ENCODE measurements around the gene ARNT2.
"Not testable (repeated sequence)": the region's sequence is repeated elsewhere in the genome, so short reads cannot be mapped to it uniquely, and the experiment has no call there.

Gene ARNT2

GRCh38 chr15:80633221-80633620 lies 229.0 kb downstream of the ARNT2 start:
- DNase-seq = no peak

- DNase-seq = no peak
These were observed 231.8 kb downstream of the ARNT2 start for GRCh38 chr15:80635953-80636352.

GRCh38 chr15:80636675-80637074 lies 232.5 kb downstream of the ARNT2 start:
- DNase-seq = peak in 2 of 3 donors; percentile 22 to 26

GRCh38 chr15:80637747-80638146 lies 233.6 kb downstream of the ARNT2 start:
- no peak for DNase-seq

- DNase-seq = no peak
These were observed 234.5 kb downstream of the ARNT2 start for GRCh38 chr15:80638553-80639167.

- DNase-seq = no peak
These were observed 235.0 kb downstream of the ARNT2 start for GRCh38 chr15:80639168-80639555.

- DNase-seq = peak; percentile 40 to 75 (median 61)
These were observed 236.4 kb downstream of the ARNT2 start for GRCh38 chr15:80640531-80641121.

GRCh38 chr15:80641384-80641783 lies 237.2 kb downstream of the ARNT2 start:
- DNase-seq = no peak

- peak; percentile 61 to 76 (median 63) for DNase-seq
These were observed 239.3 kb downstream of the ARNT2 start for GRCh38 chr15:80643431-80643951.

- DNase-seq = peak; percentile 26 to 82 (median 47)
These were observed 241.4 kb downstream of the ARNT2 start for GRCh38 chr15:80645494-80646065.

GRCh38 chr15:80647424-80647823 lies 243.2 kb downstream of the ARNT2 start:
- DNase-seq = not testable (repeated sequence)
